Fibroblast of the conjunctiva (primary cell): ENCODE results near the gene METTL13.
A peak's percentile ranks its signal among the peaks of the same experiment; 100 is the strongest.
"Not testable (repeated sequence)": the region's sequence is repeated elsewhere in the genome, so short reads cannot be mapped to it uniquely, and the experiment has no call there.

Source experiments
- DNase-seq: peaks from one replicate; pipeline ENCODE4 v3.0.0-alpha.2; 2010; ENCODE audit warnings: low read depth

METTL13 gene

GRCh38 chr1:171769754-171770153, 11.7 kb upstream of the METTL13 start:
- no peak for DNase-seq

DNA sequence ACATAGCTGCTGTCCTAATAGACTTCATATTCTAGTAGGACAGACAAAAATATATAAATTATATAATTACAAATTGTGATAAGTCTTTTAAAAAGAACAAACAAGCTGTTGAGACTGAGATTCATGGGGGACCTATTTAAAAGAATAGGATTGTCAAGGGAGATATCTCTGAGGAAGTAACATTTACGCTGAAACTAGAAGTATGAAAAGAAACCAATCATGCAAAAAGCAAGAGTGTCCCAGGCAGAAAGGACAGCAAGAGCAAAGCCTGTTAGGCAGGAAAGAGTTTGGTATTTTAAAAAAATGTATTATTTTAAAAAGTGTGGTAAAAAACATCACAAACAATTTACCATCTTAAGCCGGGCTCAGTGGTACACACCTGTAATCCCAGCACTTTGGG, 9.1 kb upstream of the METTL13 start:
- no peak for DNase-seq

- DNase-seq = no peak
Measured at GRCh38 chr1:171780583-171781175, 781 bp upstream of the METTL13 start.

DNA sequence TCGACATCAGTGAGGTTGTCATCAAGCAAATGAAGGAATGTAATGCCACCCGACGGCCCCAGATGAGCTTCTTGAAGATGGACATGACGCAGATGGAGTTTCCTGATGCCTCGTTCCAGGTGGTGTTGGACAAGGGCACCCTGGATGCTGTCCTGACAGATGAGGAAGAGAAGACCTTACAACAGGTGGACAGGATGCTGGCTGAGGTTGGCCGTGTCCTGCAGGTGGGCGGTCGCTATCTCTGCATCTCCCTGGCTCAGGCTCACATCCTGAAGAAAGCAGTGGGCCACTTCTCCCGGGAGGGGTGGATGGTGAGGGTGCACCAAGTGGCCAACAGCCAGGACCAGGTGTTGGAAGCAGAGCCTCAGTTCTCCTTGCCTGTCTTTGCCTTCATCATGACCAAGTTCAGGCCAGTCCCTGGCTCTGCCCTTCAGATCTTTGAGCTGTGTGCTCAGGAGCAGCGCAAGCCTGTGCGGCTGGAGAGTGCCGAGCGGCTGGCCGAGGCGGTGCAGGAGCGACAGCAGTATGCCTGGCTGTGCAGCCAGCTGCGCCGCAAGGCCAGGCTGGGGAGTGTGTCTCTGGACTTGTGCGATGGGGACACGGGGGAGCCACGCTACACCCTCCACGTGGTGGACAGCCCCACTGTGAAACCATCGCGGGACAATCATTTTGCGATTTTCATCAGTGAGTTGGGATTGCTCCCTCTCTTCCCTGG, 2.5 kb downstream of the METTL13 start:
- DNase-seq = no peak

DNA sequence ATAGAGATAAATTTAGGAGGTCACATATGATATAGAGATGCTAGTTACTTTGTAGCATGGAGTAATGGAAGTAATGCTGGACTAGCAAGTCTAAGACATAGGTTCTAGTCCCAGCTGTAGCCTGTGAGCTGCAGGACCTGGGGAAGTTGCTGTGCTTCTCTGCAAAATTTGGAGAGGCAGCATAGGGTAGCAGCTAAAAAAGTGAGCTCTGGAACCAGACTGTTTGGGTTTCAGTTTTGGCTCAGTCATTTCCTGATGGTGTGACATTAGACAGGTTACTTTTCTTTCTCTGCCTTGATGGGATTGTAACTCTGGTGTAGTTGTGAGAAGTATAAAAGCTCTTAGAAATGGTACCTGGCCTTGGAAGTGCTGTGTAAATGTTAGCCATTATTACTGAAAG, 3.3 kb downstream of the METTL13 start:
- no peak for DNase-seq

DNA sequence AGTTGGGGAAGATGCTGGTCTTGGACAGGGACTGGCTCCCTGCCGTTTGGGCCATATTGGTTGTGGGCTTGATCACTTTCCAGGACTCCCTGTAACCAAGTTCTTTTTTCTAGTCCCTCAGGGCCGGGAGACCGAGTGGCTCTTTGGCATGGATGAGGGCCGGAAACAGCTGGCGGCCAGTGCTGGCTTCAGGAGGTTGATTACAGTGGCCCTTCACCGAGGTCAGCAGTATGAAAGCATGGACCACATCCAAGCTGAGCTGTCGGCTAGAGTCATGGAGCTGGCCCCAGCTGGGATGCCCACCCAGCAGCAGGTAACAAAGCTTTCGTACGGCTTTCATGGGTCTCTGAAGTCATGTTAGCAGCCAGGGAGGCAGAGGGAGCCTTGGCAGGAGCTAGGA, 4.3 kb downstream of the METTL13 start:
- no peak for DNase-seq

DNA sequence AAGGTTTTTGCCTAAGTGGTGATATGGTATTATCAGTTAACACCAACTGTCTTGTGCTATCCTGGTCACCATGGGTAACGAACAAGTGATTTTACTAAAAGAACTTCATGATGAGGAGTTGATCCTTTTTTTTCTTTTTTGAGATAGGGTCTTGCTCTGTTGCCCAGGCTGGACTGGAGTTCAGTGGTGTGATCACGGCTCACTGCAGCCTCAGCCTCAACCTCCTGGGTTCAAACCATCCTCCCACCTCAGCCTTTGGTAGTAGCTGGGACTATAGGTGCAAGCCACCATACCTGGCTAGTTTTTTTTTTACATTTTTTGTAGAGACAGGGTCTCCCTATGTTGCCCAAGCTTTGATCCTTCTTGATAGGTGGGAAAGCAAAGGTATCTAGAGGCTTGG, 5.1 kb downstream of the METTL13 start:
- no peak for DNase-seq

GRCh38 chr1:171787686-171788480, 6.4 kb downstream of the METTL13 start:
- DNase-seq = no peak

DNA sequence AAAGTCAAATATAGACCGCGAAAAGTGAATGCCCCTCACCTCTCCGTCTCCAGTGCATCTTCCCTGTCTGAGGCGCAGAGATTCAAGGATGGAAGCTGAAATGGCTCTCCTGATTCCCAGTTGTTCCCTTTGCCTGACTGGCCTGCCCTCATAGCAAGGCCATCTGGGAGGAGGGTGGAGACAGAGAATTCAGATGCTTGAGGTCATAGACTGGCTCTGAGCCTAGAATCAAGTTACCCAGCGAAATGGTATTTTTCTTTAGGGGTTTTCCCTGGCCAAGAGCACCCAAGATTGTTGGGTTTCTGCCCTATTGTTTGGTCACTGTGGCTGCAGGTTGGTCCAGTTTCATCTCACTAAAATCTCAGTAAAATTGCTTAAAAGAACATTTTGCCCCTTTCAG, 7.2 kb downstream of the METTL13 start:
- DNase-seq = peak; percentile 56

GRCh38 chr1:171790318-171790717, 8.9 kb downstream of the METTL13 start:
- DNase-seq = no peak

GRCh38 chr1:171792656-171793369, 11.4 kb downstream of the METTL13 start:
- DNase-seq = no peak

DNA sequence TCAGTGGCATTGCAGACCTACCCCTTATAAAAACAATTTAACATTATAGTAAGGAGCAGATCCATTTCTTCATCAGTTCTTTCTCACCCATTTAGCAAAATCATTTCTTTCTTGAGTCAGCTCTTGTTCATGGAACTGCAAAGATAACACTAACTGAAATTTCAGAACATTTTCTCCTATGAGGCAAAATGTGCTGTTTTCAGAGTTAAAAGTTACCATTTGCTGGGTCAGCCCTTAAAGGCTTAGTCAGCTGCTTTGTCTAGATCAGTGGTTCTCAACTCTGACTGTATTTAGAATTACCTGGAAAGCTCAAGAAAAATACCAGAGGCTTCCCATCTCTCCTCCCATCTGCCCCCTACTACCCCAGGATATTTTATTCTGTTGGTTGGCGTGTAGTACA, 12.2 kb downstream of the METTL13 start:
- DNase-seq = no peak

DNA sequence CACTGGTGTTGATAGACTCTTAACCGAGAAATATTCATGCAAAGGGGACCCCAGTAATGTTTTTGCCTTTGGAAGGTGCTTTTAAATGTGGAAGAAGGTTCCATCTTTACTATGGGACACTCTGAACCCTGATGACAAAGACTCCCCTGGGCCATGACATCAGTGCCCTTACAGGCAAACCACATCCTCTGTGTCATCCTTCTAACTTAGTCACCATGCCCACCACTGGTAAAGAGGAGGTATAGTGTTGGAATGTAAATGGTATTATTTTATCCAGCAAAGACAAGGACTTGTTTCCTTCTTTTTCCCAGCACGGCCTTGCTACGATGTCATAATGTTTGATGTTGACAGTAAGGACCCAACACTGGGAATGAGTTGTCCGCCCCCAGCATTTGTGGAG, 12.6 kb downstream of the METTL13 start:
- DNase-seq = no peak

- no peak for DNase-seq
Measured at GRCh38 chr1:171796592-171796991, 15.1 kb downstream of the METTL13 start.

GRCh38 chr1:171798311-171798710, 16.9 kb downstream of the METTL13 start:
- DNase-seq = no peak

DNA sequence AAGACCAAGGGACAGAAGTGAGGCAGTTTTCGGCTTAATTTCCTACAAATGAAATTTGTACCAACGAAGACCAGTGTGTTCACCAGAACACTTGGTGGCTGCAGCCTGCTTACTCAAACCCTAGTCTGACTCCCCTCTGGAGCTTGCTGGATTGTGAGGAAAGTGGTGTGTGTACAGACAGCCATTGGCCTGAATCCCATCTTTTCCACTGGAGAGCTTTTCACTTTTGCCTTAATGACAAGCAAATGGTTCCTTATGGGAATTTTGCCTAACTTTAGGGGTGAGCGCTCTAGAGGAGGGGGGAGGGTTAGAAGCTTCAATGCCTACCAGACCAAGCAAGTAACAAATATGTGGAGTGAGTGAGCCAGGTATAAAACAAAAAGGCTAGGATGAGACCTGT, 17.3 kb downstream of the METTL13 start:
- DNase-seq = no peak

GRCh38 chr1:171799166-171799565, 17.7 kb downstream of the METTL13 start:
- DNase-seq = no peak

- DNase-seq = not testable (repeated sequence)
Measured at GRCh38 chr1:171799698-171800097, 18.2 kb downstream of the METTL13 start.

DNA sequence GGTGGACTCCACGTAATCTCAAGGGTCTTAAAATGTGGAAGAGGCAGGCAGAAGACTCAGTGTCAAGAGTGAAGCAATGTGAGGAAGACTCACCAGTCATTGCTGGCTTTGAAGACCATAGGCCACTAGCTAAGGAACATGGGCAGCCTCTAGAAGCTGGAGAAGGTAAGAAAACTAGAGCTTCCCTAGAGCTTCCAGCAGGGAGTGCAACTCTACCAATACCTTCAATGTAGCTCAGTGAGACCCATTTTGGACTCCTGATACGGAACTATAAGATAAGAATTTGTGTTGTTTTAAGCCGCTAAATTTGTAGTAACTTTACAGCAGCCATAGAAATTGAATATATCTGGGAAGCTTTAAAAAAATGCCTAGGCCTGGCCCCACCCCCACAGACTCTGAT, 18.9 kb downstream of the METTL13 start:
- DNase-seq = no peak

DNA sequence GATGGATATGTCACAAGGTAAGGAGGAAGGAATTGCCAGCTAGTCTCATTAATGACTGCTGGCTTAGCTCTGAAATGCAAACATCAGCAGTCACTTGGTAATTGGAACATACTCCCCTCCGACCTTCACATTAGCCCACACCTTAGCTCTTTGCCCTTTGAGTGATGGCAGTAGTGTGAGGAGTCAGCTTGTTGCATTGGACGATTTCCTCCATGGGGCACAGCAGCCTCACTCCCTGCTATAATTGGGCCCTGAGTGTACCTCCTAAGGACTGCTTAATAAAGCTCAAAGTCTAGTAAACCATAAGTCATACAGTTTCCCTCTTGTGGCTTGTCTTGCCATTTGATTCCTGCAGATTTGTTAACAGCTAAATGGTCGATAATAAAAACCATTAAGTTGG, 19.4 kb downstream of the METTL13 start:
- DNase-seq = no peak

DNA sequence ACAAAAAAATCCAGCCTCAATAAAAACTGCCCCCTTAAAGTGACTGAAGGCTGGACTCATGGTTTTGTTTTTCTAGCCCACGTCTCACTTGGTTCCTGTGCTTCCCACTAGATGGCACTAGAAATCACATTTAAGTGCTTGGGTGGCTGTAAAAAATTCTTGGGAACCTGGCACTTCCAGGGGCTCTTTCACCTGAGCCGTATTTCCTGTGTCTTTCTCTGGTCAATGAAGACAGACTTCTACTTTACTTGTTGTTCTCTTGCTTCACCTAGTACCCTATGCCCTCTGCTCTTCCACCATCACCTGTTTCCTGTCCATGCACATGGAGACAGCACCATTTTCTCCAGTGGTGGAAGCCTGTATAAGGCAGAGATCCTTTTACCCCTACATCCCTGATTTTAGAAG, 20.0 kb downstream of the METTL13 start:
- peak; percentile 23 for DNase-seq

DNA sequence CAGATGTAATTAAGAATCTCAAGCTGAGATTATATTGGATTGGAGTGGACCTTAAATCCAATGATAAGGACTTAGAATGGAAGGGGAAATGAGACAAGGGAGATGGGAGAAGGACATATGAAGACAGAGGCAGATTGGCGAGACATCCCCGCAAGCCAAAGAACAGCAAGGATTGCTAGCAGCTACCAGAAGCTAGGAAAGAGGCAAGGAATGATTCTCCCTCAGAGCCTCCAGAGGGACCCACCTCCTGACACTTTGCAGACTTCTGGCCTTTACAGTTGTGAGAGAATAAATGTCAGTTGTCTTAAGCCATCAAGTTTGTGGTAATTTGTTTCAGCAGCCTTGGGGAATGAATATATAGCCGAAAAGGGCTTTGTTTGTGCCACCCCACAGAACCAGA, 20.7 kb downstream of the METTL13 start:
- DNase-seq = no peak

DNA sequence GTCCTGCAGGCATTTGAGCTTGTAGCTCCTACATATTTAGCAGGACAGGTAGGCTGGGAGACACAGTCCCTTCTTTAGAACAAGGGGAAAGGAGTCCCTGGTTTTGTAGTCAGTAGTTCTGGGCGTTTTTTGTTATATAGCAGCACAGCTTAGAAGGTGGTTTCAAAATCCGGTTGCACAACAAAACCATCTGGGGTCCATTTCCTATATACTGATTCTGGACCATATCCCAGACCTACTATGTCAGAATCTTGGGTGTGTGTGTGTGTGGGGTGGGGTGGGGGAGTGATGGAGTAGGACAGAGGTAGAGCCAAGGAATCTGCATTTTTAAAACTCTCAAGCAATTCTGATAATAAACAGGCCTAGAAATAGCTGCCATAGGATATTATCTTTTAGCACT, 21.6 kb downstream of the METTL13 start:
- peak; percentile 79 for DNase-seq
